Activated T-cell treated with anti-CD3 and anti-CD28 coated beads, Interleukin-2, amount 50 U/mL, for 72 hours (primary cell): ENCODE results near the gene NOD2. TPM values are rescaled to one million over a fixed set of nuclear protein-coding genes. Genes with fewer than 3 reads are reported as not detected.

Experiments used
- ATAC-seq, 2 donors: fragments of 150-1000 bp; cut with Tn5 transposase; replicated peaks in 1 of 2; 2 replicates each; pipeline ENCODE4 v1.10.0; 2021; ENCODE audit warnings: moderate library complexity in 2 of 2, mild to moderate bottlenecking in 1 of 2
- DNase-seq, 2 donors: peaks; one replicate each; pipeline ENCODE4 v3.0.0; 2021 to 2022; ENCODE audit warnings: mixed read lengths in 1 of 2
- H3K27ac Mint-ChIP-seq: one replicate; pipeline ENCODE4 v1.8.0; 2022; ENCODE audit warnings: mild to moderate bottlenecking, moderate library complexity, mixed read lengths
- H3K27me3 Mint-ChIP-seq: one replicate; pipeline ENCODE4 v1.8.0; 2022; ENCODE audit warnings: low read depth, mixed read lengths
- H3K36me3 Mint-ChIP-seq, 2 donors: one replicate each; pipeline ENCODE4 v1.8.0; 2022; ENCODE audit warnings: mixed read lengths in 2 of 2, mild to moderate bottlenecking in 1 of 2; ENCODE audit not compliant: insufficient read depth in 2 of 2
- H3K4me1 Mint-ChIP-seq: one replicate; pipeline ENCODE4 v1.8.0; 2022; ENCODE audit warnings: low read depth, mixed read lengths
- H3K4me3 Mint-ChIP-seq, 2 donors: one replicate each; pipeline ENCODE4 v1.8.0; 2022; ENCODE audit warnings: mild to moderate bottlenecking in 2 of 2, mixed read lengths in 2 of 2, moderate library complexity in 2 of 2
- H3K9me3 Mint-ChIP-seq, 2 donors: one replicate each; pipeline ENCODE4 v1.8.0; 2022; ENCODE audit warnings: mixed read lengths in 2 of 2
- total RNA-seq, 2 donors: library from RNA; stranded (reverse); gene quantifications; one replicate each; pipeline ENCODE4 v1.2.3, GENCODE V29; 2022

The NOD2 gene
- total RNA-seq, 2 donors from 2014 or later: 11.3 to 13.0 TPM

DNA sequence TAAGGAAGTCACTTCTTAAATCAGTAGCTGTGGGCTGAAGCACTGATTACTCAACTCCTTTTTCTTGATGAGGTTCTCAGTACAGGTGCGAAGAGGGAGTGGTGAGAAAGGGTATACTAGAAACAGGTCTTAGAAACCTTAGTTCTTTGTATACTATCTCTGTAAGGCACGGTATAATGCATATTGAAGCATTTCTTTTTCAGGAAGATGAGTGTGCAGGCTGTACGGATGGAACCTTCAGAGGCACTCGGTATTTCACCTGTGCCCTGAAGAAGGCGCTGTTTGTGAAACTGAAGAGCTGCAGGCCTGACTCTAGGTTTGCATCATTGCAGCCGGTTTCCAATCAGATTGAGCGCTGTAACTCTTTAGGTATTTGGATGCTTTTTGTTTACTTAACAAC is 87.6 kb downstream of the NOD2 start:
- Mint-ChIP-seq H3K36me3 (peaks cover 17 to 63% of the 10 kb centered on the region in 2 donors), H3K4me1 (peaks cover 51% of the 10 kb centered on the region), H3K4me3 (peak overlapping the region in 1 of 2 donors; percentile 37), H3K9me3 (no peaks in the 10 kb centered on the region), H3K27me3 (no peaks in the 10 kb centered on the region), H3K27ac (peak overlapping the region; percentile 87)
- no peak for DNase-seq
- ATAC-seq: peak; percentile 31 to 42

- peak overlapping the region in 1 of 2 donors; percentile 37 for H3K4me3 Mint-ChIP-seq
- no peak for ATAC-seq
- peak overlapping the region; percentile 87 for H3K27ac Mint-ChIP-seq
- no peak for DNase-seq
- H3K4me1 Mint-ChIP-seq: peaks cover 46% of the 10 kb centered on the region
- no peaks in the 10 kb centered on the region for H3K9me3 Mint-ChIP-seq
- peaks cover 17 to 67% of the 10 kb centered on the region in 2 donors for H3K36me3 Mint-ChIP-seq
- H3K27me3 Mint-ChIP-seq: no peaks in the 10 kb centered on the region
Observed at GRCh38 chr16:50781518-50781917, 88.1 kb downstream of the NOD2 start.

Other genes starting within 250 kb of the NOD2 start
- 1 to 10 TPM in 1 of 2 donors, under 1 TPM in 1; 0.96 to 2.4 TPM for gene NKD1, start 145.2 kb upstream of the NOD2 start, total RNA-seq
- 10 to 100 TPM; 45.2 to 49.9 TPM for gene SNX20, start 12.3 kb upstream of the NOD2 start, total RNA-seq
- 100 to 1,000 TPM; 194 to 222 TPM for gene CYLD, start 48.5 kb downstream of the NOD2 start, total RNA-seq